Activated CD4-positive, alpha-beta memory T cell treated with anti-CD3 and anti-CD28 coated beads for 36 hours (primary cell): Measurements from ENCODE around the gene VCAN. TPM values are rescaled to one million over a fixed set of nuclear protein-coding genes. Genes with fewer than 3 reads are reported as not detected.

Experiments used
- CTCF ChIA-PET: fragments of 350-600 bp; sonication (Branson Sonifier 250); formaldehyde crosslinking; loops from one replicate; lab custom pipeline; 2021; ENCODE audit warnings: antibody characterized with exemption, inconsistent platforms; lab: Charles Lee
- POLR2A ChIA-PET: fragments of 350-600 bp; sonication (Branson Sonifier 250); formaldehyde crosslinking; loops from one replicate; lab custom pipeline; 2021; ENCODE audit warnings: antibody characterized with exemption; lab: Charles Lee
- DNase-seq: peaks from one replicate; pipeline ENCODE4 v3.0.0-alpha.2; 2020
- H3K27ac Mint-ChIP-seq: one replicate; pipeline ENCODE4 v1.8.0; 2021; ENCODE audit warnings: mixed read lengths
- H3K27me3 Mint-ChIP-seq: one replicate; pipeline ENCODE4 v1.8.0; 2021; ENCODE audit warnings: mixed read lengths
- H3K36me3 Mint-ChIP-seq: one replicate; pipeline ENCODE4 v1.8.0; 2021; ENCODE audit warnings: mixed read lengths
- H3K4me1 Mint-ChIP-seq: one replicate; pipeline ENCODE4 v1.8.0; 2021; ENCODE audit warnings: low read depth, mixed read lengths
- H3K4me3 Mint-ChIP-seq: one replicate; pipeline ENCODE4 v1.8.0; 2021; ENCODE audit warnings: mild to moderate bottlenecking, mixed read lengths
- H3K9me3 Mint-ChIP-seq: one replicate; pipeline ENCODE4 v1.8.0; 2021; ENCODE audit warnings: mixed read lengths
- intact Hi-C: fragments of 100-400 bp; cut with micrococcal nuclease; formaldehyde crosslinking; loops from one replicate; pipeline ENCODE4 v1.15.1; 2023
- total RNA-seq, 2 experiments: library from RNA; stranded (reverse); gene quantifications; one replicate each; pipeline ENCODE4 v1.2.3, GENCODE V29; 2021

VCAN gene
- total RNA-seq, 2 experiments from 2014 or later, result 0.02 TPM; not detected in 1

- H3K36me3 Mint-ChIP-seq, result no peaks in the 10 kb centered on the region
- no peaks in the 10 kb centered on the region for H3K4me1 Mint-ChIP-seq
- POLR2A ChIA-PET, result no interaction called here
Measured at GRCh38 chr5:83509540-83509939, 38.0 kb downstream of the VCAN start.

GRCh38 chr5:83510260-83510659, 38.7 kb downstream of the VCAN start:
- DNase-seq, result no peak
- Mint-ChIP-seq H3K36me3 (no peaks in the 10 kb centered on the region), H3K9me3 (peaks cover 3% of the 10 kb centered on the region), H3K27me3 (peaks cover 4% of the 10 kb centered on the region), H3K27ac (no peak overlapping the region), H3K4me1 (no peaks in the 10 kb centered on the region), H3K4me3 (no peak overlapping the region)
- POLR2A ChIA-PET, result no interaction called here
- intact Hi-C loops, result no loop called here
- CTCF ChIA-PET, result interaction anchor here (0.6 kb wide), 1 partner anchor 171 kb away, joined by 3 read pairs; no protein-coding TSS in a partner anchor

More at GRCh38 chr5:83509540-83509939, 38.0 kb downstream of the VCAN start:
- no peak overlapping the region for H3K27ac Mint-ChIP-seq
- peaks cover 10% of the 10 kb centered on the region for H3K27me3 Mint-ChIP-seq
- intact Hi-C loops, result no loop called here
- CTCF ChIA-PET, result interaction anchor here (0.6 kb wide), 1 partner anchor 170 kb away, joined by 3 read pairs; no protein-coding TSS in a partner anchor
- no peak overlapping the region for H3K4me3 Mint-ChIP-seq
- DNase-seq, result no peak
- peaks cover 3% of the 10 kb centered on the region for H3K9me3 Mint-ChIP-seq

GRCh38 chr5:83512061-83512745, 40.7 kb downstream of the VCAN start:
- no peaks in the 10 kb centered on the region for H3K9me3 Mint-ChIP-seq
- no peaks in the 10 kb centered on the region for H3K4me1 Mint-ChIP-seq
- no peak overlapping the region for H3K27ac Mint-ChIP-seq
- H3K4me3 Mint-ChIP-seq, result no peak overlapping the region
- intact Hi-C loops, result no loop called here
- DNase-seq, result no peak
- POLR2A ChIA-PET, result no interaction called here
- H3K27me3 Mint-ChIP-seq, result peaks cover 3% of the 10 kb centered on the region
- CTCF ChIA-PET, result no interaction called here
- no peaks in the 10 kb centered on the region for H3K36me3 Mint-ChIP-seq

GRCh38 chr5:83513081-83513480, 41.5 kb downstream of the VCAN start:
- H3K4me1 Mint-ChIP-seq, result no peaks in the 10 kb centered on the region
- POLR2A ChIA-PET, result no interaction called here
- H3K9me3 Mint-ChIP-seq, result no peaks in the 10 kb centered on the region
- CTCF ChIA-PET, result no interaction called here
- no peak overlapping the region for H3K4me3 Mint-ChIP-seq
- intact Hi-C loops, result no loop called here
- H3K36me3 Mint-ChIP-seq, result no peaks in the 10 kb centered on the region
- H3K27me3 Mint-ChIP-seq, result peaks cover 3% of the 10 kb centered on the region
- no peak overlapping the region for H3K27ac Mint-ChIP-seq
- no peak for DNase-seq

- H3K9me3 Mint-ChIP-seq, result no peaks in the 10 kb centered on the region
- H3K27ac Mint-ChIP-seq, result no peak overlapping the region
- H3K4me1 Mint-ChIP-seq, result no peaks in the 10 kb centered on the region
- H3K27me3 Mint-ChIP-seq, result peaks cover 3% of the 10 kb centered on the region
- no peak overlapping the region for H3K4me3 Mint-ChIP-seq
- intact Hi-C loops, result no loop called here
- no peaks in the 10 kb centered on the region for H3K36me3 Mint-ChIP-seq
- no peak for DNase-seq
- ChIA-PET POLR2A (no interaction called here), CTCF (no interaction called here)
Measured at GRCh38 chr5:83513491-83513890, 41.9 kb downstream of the VCAN start.

DNA sequence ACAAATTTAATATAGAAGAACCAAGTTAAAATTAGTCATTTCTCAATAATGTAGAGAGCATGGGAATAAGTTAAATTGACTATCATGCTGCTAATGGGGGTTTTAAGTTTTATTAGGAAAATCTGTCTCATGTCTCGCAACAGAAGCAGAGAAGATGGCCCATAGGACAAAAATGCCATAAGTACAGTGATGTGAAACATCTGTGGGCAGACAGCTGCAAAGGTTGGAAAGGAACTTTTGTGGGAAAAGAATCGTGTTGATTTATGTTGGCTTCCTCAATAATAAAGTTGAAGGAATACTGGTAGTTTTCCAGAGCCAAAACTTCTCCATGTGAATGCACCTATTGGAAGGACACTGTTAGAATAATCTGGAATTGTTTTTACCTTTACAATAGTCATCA, 44.8 kb downstream of the VCAN start:
- CTCF ChIA-PET, result no interaction called here
- Mint-ChIP-seq H3K36me3 (no peaks in the 10 kb centered on the region), H3K9me3 (no peaks in the 10 kb centered on the region), H3K4me3 (no peak overlapping the region), H3K4me1 (no peaks in the 10 kb centered on the region), H3K27me3 (peaks cover 5% of the 10 kb centered on the region), H3K27ac (no peak overlapping the region)
- DNase-seq, result no peak
- POLR2A ChIA-PET, result no interaction called here
- intact Hi-C loops, result no loop called here

DNA sequence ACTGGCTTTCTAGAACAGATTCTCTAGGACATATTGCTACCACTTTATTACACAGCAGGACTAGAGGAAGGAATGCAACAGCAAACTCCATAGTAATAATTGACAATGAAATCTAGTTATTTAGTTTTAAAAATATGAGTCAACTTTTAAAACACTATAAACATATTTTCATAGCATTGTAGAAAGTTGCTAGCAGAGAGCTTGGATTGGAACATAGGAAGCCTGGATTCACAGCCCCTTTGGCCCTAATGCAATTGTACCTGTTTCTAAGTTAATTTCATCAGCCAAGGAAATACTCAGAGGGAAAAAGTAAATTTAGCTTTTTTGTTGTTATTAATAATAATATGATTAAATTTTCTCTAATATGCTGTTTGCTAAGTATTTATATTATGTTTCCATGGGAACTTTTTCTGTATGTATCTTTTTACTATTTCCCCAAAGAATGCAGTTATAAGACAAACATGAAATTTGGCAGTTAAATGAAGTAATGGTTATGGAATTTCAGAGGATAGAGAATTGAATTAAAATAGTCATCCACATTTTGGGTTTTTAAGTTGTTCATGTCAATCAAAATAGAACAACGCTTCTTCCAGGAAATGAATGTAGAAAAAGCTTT, 45.6 kb downstream of the VCAN start:
- POLR2A ChIA-PET, result no interaction called here
- H3K36me3 Mint-ChIP-seq, result no peaks in the 10 kb centered on the region
- intact Hi-C loops, result no loop called here
- DNase-seq, result no peak
- H3K27ac Mint-ChIP-seq, result no peak overlapping the region
- no peaks in the 10 kb centered on the region for H3K4me1 Mint-ChIP-seq
- no peaks in the 10 kb centered on the region for H3K9me3 Mint-ChIP-seq
- peaks cover 5% of the 10 kb centered on the region for H3K27me3 Mint-ChIP-seq
- CTCF ChIA-PET, result no interaction called here
- H3K4me3 Mint-ChIP-seq, result no peak overlapping the region

- H3K9me3 Mint-ChIP-seq, result no peaks in the 10 kb centered on the region
- peaks cover 5% of the 10 kb centered on the region for H3K27me3 Mint-ChIP-seq
- ChIA-PET POLR2A (no interaction called here), CTCF (no interaction called here)
- no peaks in the 10 kb centered on the region for H3K36me3 Mint-ChIP-seq
- DNase-seq, result no peak
- H3K4me3 Mint-ChIP-seq, result no peak overlapping the region
- H3K4me1 Mint-ChIP-seq, result no peaks in the 10 kb centered on the region
- no peak overlapping the region for H3K27ac Mint-ChIP-seq
- intact Hi-C loops, result no loop called here
Measured at GRCh38 chr5:83517688-83518085, 46.1 kb downstream of the VCAN start.

DNA sequence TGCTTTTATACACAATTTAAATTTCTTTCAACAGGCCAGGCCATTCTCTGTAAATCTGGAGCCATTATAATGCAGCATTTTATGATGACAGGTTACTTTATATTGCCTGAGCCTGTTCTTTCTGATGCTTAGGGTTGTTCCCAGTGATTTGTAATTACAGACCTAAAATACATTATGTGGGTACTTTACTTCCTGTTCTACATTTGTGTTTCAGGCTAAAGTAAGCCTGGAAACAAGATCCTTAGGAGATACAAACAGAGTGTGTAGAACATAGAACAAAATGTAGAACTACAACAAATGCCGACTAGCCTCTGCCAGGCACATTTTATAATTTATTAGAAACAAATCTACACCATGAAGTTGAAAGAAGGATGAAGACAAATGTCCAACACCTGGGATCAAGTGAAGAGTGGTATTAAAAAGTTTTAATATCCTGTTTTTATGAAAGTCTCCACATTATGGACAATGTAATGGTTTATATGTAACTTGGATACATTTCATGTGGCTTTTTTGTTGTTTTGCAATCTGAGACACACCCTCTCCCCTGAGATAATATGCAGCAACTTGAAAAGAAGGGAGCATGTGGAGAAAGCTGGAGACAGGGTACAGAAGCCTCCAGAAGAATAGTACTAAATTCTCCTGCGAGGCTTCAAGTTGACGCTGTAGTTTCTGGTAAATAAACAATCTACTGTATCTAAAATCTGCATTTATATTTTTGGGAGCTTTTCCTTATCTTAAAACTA, 46.9 kb downstream of the VCAN start:
- POLR2A ChIA-PET, result no interaction called here
- Mint-ChIP-seq H3K27ac (no peak overlapping the region), H3K27me3 (peaks cover 5% of the 10 kb centered on the region), H3K9me3 (no peaks in the 10 kb centered on the region), H3K4me1 (no peaks in the 10 kb centered on the region), H3K36me3 (no peaks in the 10 kb centered on the region), H3K4me3 (no peak overlapping the region)
- CTCF ChIA-PET, result no interaction called here
- intact Hi-C loops, result no loop called here
- DNase-seq, result no peak

DNA sequence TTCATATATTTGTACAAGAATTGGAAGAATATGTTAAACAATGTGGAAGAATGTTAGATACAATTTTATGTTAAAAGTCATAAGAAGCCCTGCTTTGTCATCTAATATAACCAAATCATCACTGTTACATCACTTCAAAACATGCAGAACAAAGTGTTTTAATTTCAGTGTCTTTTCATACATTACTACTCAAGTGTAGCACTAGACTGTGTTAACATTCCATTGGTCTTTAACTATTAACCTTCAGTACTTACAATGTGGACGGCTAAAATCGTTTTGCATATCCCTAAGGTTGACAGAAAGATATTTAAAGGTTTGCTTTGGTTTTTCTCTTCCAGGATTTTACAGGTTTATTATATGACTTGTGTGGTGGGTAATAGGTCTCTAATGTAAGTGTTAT, 50.9 kb downstream of the VCAN start:
- no peak overlapping the region for H3K27ac Mint-ChIP-seq
- no peak overlapping the region for H3K4me3 Mint-ChIP-seq
- H3K36me3 Mint-ChIP-seq, result no peaks in the 10 kb centered on the region
- POLR2A ChIA-PET, result no interaction called here
- DNase-seq, result no peak
- no peaks in the 10 kb centered on the region for H3K4me1 Mint-ChIP-seq
- CTCF ChIA-PET, result no interaction called here
- intact Hi-C loops, result no loop called here
- peaks cover 4% of the 10 kb centered on the region for H3K27me3 Mint-ChIP-seq
- H3K9me3 Mint-ChIP-seq, result no peaks in the 10 kb centered on the region

GRCh38 chr5:83523929-83524328, 52.4 kb downstream of the VCAN start:
- no peak overlapping the region for H3K4me3 Mint-ChIP-seq
- ChIA-PET CTCF (no interaction called here), POLR2A (no interaction called here)
- H3K27me3 Mint-ChIP-seq, result peaks cover 4% of the 10 kb centered on the region
- H3K9me3 Mint-ChIP-seq, result no peaks in the 10 kb centered on the region
- intact Hi-C loops, result no loop called here
- no peak for DNase-seq
- H3K27ac Mint-ChIP-seq, result no peak overlapping the region
- H3K4me1 Mint-ChIP-seq, result no peaks in the 10 kb centered on the region
- H3K36me3 Mint-ChIP-seq, result no peaks in the 10 kb centered on the region

- peaks cover 4% of the 10 kb centered on the region for H3K27me3 Mint-ChIP-seq
- H3K36me3 Mint-ChIP-seq, result no peaks in the 10 kb centered on the region
- intact Hi-C loops, result no loop called here
- no peaks in the 10 kb centered on the region for H3K4me1 Mint-ChIP-seq
- no peak overlapping the region for H3K4me3 Mint-ChIP-seq
- CTCF ChIA-PET, result no interaction called here
- H3K9me3 Mint-ChIP-seq, result no peaks in the 10 kb centered on the region
- POLR2A ChIA-PET, result no interaction called here
- H3K27ac Mint-ChIP-seq, result no peak overlapping the region
- DNase-seq, result no peak
Measured at GRCh38 chr5:83524345-83524744, 52.8 kb downstream of the VCAN start.
